ENCODE measurements around the gene ELMO1.

The ELMO1 gene

DNA sequence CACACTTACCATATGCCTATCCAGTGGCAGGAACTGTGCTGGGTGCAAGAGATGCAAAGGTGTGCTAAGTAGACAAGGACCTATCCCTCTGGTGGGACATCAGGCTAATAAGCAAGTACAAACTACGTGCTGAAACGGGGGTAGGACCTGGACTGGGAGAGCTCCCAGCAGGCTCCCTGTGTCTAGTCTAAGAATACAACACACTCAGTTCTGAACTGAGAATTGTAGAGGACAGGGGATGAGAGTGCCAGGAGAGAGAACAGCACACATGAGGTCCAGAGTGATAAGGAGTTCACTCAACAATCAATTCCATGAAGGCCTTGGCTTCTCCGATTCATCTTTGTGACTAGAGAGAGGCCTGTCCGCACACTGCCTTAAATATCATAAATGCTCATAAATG, 253.7 kb downstream of the ELMO1 start:
- H3K4me2 ChIP-seq (ENCODE audit: low read length) = no peak overlapping the region
- no peaks in the 10 kb centered on the region for H3K9me2 ChIP-seq (replicated peaks; ENCODE audit: control insufficient read depth, low read length)
- no peaks in the 10 kb centered on the region for H3F3A ChIP-seq (ENCODE audit: control insufficient read depth, insufficient read depth)
- H3K4me3 ChIP-seq (ENCODE audit: low read length) = no peak overlapping the region
- H3K79me2 ChIP-seq (ENCODE audit: control insufficient read depth, low read length) = no peaks in the 10 kb centered on the region
- H3K4me1 ChIP-seq (ENCODE audit: control insufficient read depth, low read length) = no peaks in the 10 kb centered on the region
- H3K9me3 ChIP-seq (ENCODE audit: control insufficient read depth, insufficient read depth, low read length) = no peaks in the 10 kb centered on the region
- TF ChIP-seq, protein P1, sequence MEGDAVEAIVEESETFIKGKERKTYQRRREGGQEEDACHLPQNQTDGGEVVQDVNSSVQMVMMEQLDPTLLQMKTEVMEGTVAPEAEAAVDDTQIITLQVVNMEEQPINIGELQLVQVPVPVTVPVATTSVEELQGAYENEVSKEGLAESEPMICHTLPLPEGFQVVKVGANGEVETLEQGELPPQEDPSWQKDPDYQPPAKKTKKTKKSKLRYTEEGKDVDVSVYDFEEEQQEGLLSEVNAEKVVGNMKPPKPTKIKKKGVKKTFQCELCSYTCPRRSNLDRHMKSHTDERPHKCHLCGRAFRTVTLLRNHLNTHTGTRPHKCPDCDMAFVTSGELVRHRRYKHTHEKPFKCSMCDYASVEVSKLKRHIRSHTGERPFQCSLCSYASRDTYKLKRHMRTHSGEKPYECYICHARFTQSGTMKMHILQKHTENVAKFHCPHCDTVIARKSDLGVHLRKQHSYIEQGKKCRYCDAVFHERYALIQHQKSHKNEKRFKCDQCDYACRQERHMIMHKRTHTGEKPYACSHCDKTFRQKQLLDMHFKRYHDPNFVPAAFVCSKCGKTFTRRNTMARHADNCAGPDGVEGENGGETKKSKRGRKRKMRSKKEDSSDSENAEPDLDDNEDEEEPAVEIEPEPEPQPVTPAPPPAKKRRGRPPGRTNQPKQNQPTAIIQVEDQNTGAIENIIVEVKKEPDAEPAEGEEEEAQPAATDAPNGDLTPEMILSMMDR (IDR thresholded peaks at IDR 0.05; ENCODE audit: low read depth, low read length, poor library complexity, severe bottlenecking) = no peak
- TF ChIP-seq EZH2phosphoT487 (IDR thresholded peaks at IDR 0.05; ENCODE audit: borderline replicate concordance, low read length) = no peak
- peaks cover 22% of the 10 kb centered on the region for H3K36me3 ChIP-seq (ENCODE audit: control insufficient read depth, low read length)
- peaks cover 6% of the 10 kb centered on the region; the same call in 1 of the 2 replicates for H4K20me1 ChIP-seq (ENCODE audit: control insufficient read depth, insufficient read depth, low read depth, low read length)
- no peaks in the 10 kb centered on the region for H3K27me3 ChIP-seq (ENCODE audit: control insufficient read depth, low read length)
- no peak overlapping the region for H3K27ac ChIP-seq (ENCODE audit: low read depth, low read length)

DNA sequence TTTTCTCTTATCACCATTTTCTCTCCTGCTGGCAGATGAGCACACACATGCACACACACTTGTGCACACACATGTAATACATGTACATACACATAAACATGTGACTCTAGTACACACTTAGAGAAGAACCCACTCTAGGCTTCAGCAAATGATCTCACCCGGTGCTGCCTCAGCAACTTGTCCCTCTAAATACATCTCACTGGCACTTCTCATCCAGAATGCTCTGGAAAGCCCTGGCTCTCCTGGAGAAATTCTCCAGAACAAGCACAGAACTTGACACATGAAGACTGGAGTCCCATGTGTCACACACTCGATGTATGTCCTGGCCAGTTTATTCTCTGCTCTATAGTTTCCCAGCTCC, 254.9 kb downstream of the ELMO1 start:
- no peaks in the 10 kb centered on the region for H3K27me3 ChIP-seq (ENCODE audit: control insufficient read depth, low read length)
- H4K20me1 ChIP-seq (ENCODE audit: control insufficient read depth, insufficient read depth, low read depth, low read length) = peaks cover 6% of the 10 kb centered on the region; the same call in 1 of the 2 replicates
- no peaks in the 10 kb centered on the region for H3K9me2 ChIP-seq (replicated peaks; ENCODE audit: control insufficient read depth, low read length)
- no peaks in the 10 kb centered on the region for H3F3A ChIP-seq (ENCODE audit: control insufficient read depth, insufficient read depth)
- TF ChIP-seq, protein P1 (IDR thresholded peaks at IDR 0.05; ENCODE audit: low read depth, low read length, poor library complexity, severe bottlenecking) = no peak
- no peak for TF ChIP-seq EZH2phosphoT487 (IDR thresholded peaks at IDR 0.05; ENCODE audit: borderline replicate concordance, low read length)
- no peaks in the 10 kb centered on the region for H3K9me3 ChIP-seq (ENCODE audit: control insufficient read depth, insufficient read depth, low read length)
- no peaks in the 10 kb centered on the region for H3K4me1 ChIP-seq (ENCODE audit: control insufficient read depth, low read length)
- H3K4me3 ChIP-seq (ENCODE audit: low read length) = no peak overlapping the region
- no peak overlapping the region for H3K27ac ChIP-seq (ENCODE audit: low read depth, low read length)
- H3K79me2 ChIP-seq (ENCODE audit: control insufficient read depth, low read length) = no peaks in the 10 kb centered on the region
- no peak overlapping the region for H3K4me2 ChIP-seq (ENCODE audit: low read length)
- H3K36me3 ChIP-seq (ENCODE audit: control insufficient read depth, low read length) = peaks cover 21% of the 10 kb centered on the region

DNA sequence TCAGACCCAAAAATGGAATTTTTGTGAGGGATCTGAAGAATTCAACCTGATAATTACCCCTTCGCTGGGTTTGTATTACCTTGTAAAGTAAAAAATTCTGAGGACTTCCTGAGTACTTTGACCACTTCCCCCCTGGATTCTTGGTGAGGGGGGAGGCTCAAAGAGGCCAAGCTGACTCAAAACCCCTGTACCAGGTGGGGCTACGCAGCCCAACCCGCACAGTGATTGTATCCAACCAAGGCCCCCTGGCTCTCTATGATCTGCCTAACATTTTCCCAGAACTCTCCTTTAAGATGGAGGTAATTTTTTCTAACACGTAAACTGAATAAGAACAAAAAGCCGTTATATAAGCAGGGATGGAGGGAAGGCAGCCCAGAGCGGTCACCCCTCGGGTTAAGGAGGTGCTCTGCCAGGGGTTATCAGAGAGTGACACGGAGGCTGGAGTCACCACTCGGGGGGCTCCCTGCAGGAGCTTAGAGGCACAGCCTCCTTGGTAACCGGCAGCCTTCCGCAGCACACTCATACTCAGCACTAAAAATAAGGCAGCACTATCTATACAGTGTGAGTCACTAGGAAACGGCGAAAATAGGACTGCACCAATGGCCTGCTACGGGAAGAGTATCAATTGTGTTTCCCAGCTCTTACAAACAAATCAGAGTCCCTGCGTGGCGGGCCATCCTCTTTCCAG, 255.4 kb downstream of the ELMO1 start:
- no peaks in the 10 kb centered on the region for H3K4me1 ChIP-seq (ENCODE audit: control insufficient read depth, low read length)
- TF ChIP-seq, protein P1 (IDR thresholded peaks at IDR 0.05; ENCODE audit: low read depth, low read length, poor library complexity, severe bottlenecking) = no peak
- no peak for TF ChIP-seq EZH2phosphoT487 (IDR thresholded peaks at IDR 0.05; ENCODE audit: borderline replicate concordance, low read length)
- H3K4me2 ChIP-seq (ENCODE audit: low read length) = no peak overlapping the region
- no peak overlapping the region for H3K4me3 ChIP-seq (ENCODE audit: low read length)
- no peaks in the 10 kb centered on the region for H3F3A ChIP-seq (ENCODE audit: control insufficient read depth, insufficient read depth)
- peaks cover 16% of the 10 kb centered on the region for H3K36me3 ChIP-seq (ENCODE audit: control insufficient read depth, low read length)
- no peaks in the 10 kb centered on the region for H3K27me3 ChIP-seq (ENCODE audit: control insufficient read depth, low read length)
- no peaks in the 10 kb centered on the region for H3K9me2 ChIP-seq (replicated peaks; ENCODE audit: control insufficient read depth, low read length)
- no peaks in the 10 kb centered on the region for H3K9me3 ChIP-seq (ENCODE audit: control insufficient read depth, insufficient read depth, low read length)
- H3K79me2 ChIP-seq (ENCODE audit: control insufficient read depth, low read length) = no peaks in the 10 kb centered on the region
- H3K27ac ChIP-seq (ENCODE audit: low read depth, low read length) = no peak overlapping the region
- H4K20me1 ChIP-seq (ENCODE audit: control insufficient read depth, insufficient read depth, low read depth, low read length) = peaks cover under 1% of the 10 kb centered on the region; the same call in 1 of the 2 replicates
